ENCODE results near the gene RNU7-1. TPM values are rescaled to one million over a fixed set of nuclear protein-coding genes. Genes with fewer than 3 reads are reported as not detected.

The RNU7-1 gene
- not detected in 2 replicates for total RNA-seq (2013; cell fraction: nucleolus; rRNA removed)
- total RNA-seq (2014; rRNA removed) = not detected in 2 replicates
- not detected in 2 replicates for total RNA-seq (2014; rRNA removed; fragmentation: Illumina TruSeq; extraction: Trizol)
- not detected in 2 replicates for total RNA-seq (2021)
- not detected for polyA plus RNA-seq (2011; ENCODE audit: low read depth)
- polyA plus RNA-seq (2011; rRNA removed) = not detected in 2 replicates
- not detected in 2 replicates for polyA plus RNA-seq (2011; cell fraction: cytosol; rRNA removed)
- polyA plus RNA-seq (2011; cell fraction: nucleus; rRNA removed) = not detected in 2 replicates
- polyA plus RNA-seq (2012) = not detected in 2 replicates
- polyA plus RNA-seq (2014; fragmentation: Illumina TruSeq; extraction: Trizol) = not detected in 2 replicates
- not detected for polyA plus RNA-seq (2014; fragmentation: Nextera tagmentation; extraction: Ambion mirVana)
- not detected in 2 replicates for polyA plus RNA-seq (2014; rRNA removed)
- polyA plus RNA-seq (2016; fragmentation: Nextera tagmentation; extraction: Ambion mirVana) = not detected
- not detected in 2 replicates for polyA minus RNA-seq (2011; rRNA and poly(A)+ RNA removed)
- polyA minus RNA-seq (2011; cell fraction: cytosol; rRNA and poly(A)+ RNA removed) = not detected in 2 replicates
- not detected in 2 replicates for polyA minus RNA-seq (2011; cell fraction: nucleus; rRNA and poly(A)+ RNA removed)
- Bru-seq, nascent RNA = percentile 70 among the genes with signal in this experiment
- percentile 91 among the genes with signal in this experiment for BruChase-seq, experiment 1, labeled RNA remaining after a 6-hour chase
- BruChase-seq, experiment 2, labeled RNA remaining after a 2-hour chase = percentile 78 among the genes with signal in this experiment
- long read RNA-seq, experiment 1 = 0 reads
- long read RNA-seq, experiment 2 = 0 reads

- Histone ChIP-seq H3K36me3 (ENCODE audit: control insufficient read depth in 2 of 2, insufficient read depth in 2 of 2, low read length in 1 of 2) (peaks cover 2 to 8% of the 10 kb centered on the region in 2 experiments; a peak in 2 of 4 replicates), H3K27me3 (replicated peaks in 1 of 2; ENCODE audit: control insufficient read depth in 2 of 2, insufficient read depth in 2 of 2, low read length in 1 of 2) (no peaks in the 10 kb centered on the region), H3K27ac (ENCODE audit: control insufficient read depth, insufficient read depth) (peak within 1 kb of the TSS; percentile 91), H3K9ac (ENCODE audit: control insufficient read depth, insufficient read depth, low read length) (peak within 1 kb of the TSS; percentile 90), H3K9me3 (replicated peaks; ENCODE audit: control insufficient read depth, insufficient read depth, low read length) (no peaks in the 10 kb centered on the region), H3K4me1 (ENCODE audit: control insufficient read depth, insufficient read depth, low read length) (peaks cover 28% of the 10 kb centered on the region), H3K79me2 (ENCODE audit: control insufficient read depth, insufficient read depth, low read length) (peaks cover 25% of the 10 kb centered on the region), H4K20me1 (ENCODE audit: control insufficient read depth, insufficient read depth) (no peaks in the 10 kb centered on the region), H3K4me2 (ENCODE audit: control insufficient read depth, insufficient read depth) (peak within 1 kb of the TSS; percentile 70), H3K4me3 (peak within 1 kb of the TSS; percentile 78), H2AFZ (ENCODE audit: control insufficient read depth, low read depth, low read length) (peak within 1 kb of the TSS; percentile 32)
- ATAC-seq (peak; percentile 77), FAIRE-seq (no peak), DNase-seq (ENCODE audit: low read depth, low spot score) (peak; percentile 93)
- ChIA-PET CTCF (interaction anchor here (0.7 to 11.6 kb wide), 25 partner anchors 9 to 201 kb away, joined by 3 to 645 read pairs (median 6); partner anchors contain the start of genes C1R, C1RL, LPCAT3 and SPSB2), RAD21 (ENCODE audit: unreplicated experiment) (interaction anchor here (0.6 to 7.0 kb wide), 18 partner anchors 9 to 177 kb away, joined by 3 to 426 read pairs (median 8); partner anchors contain the start of genes ATN1, C1RL, CDCA3 and LPCAT3), SMC1A (ENCODE audit: uncharacterized antibody, unreplicated experiment) (interaction anchor here (0.7 to 11.6 kb wide), 18 partner anchors 9 to 891 kb away, joined by 3 to 395 read pairs (median 5); partner anchors contain the start of genes C1RL, ENO2, LPCAT3 and SPSB2), POLR2A (interaction anchor here (0.6 to 17.8 kb wide), 20 partner anchors 9 to 191 kb away, joined by 3 to 524 read pairs (median 4); partner anchors contain the start of genes C1RL, CDCA3, LPCAT3 and LRRC23)
- in situ Hi-C loops (cut with MboI) (no loop called here), intact Hi-C loops (cut with micrococcal nuclease; ENCODE audit: unreplicated experiment) (loop anchor here (1.0 to 2.0 kb wide), 6 partner anchors 16 to 165 kb away; partner anchors contain the start of genes C1R, C1RL, EMG1 and LPCAT3)
- TSS peak; percentile 94 for BruUV-seq (replicated peaks)
- WGBS (ENCODE audit: insufficient coverage, insufficient replicate concordance, low lambda C conversion rate, missing lambda C conversion rate) = under 1% methylated on average over 31 of the region's 31 CpGs
- TF ChIP-seq BMI1 (IDR thresholded peaks at IDR 0.05; ENCODE audit: borderline replicate concordance) (peak; percentile 97), EGR1 (IDR thresholded peaks at IDR 0.05; ENCODE audit: borderline replicate concordance in 1 of 2, low read depth in 2 of 2, low read length in 2 of 2) (peak in 1 of 2 experiments; percentile 76; a peak in 1 of 3 replicates), CUX1 (IDR thresholded peaks at IDR 0.05; ENCODE audit: insufficient replicate concordance, low read depth, low read length) (peak; percentile 34), STAT1 (conservative IDR thresholded peaks at IDR 0.05) (peak; percentile 24; the same call in 1 of the 2 replicates), ZNF384 (IDR thresholded peaks at IDR 0.05; ENCODE audit: borderline replicate concordance, low read depth, low read length) (no peak), ZZZ3 (IDR thresholded peaks at IDR 0.05; ENCODE audit: control insufficient read depth, insufficient read length, low read depth) (no peak), ZBTB33 (IDR thresholded peaks at IDR 0.05) (peak; percentile 89), BACH1 (IDR thresholded peaks at IDR 0.05; ENCODE audit: borderline replicate concordance) (peak; percentile 100)
- TF ChIP-seq, protein P1, sequence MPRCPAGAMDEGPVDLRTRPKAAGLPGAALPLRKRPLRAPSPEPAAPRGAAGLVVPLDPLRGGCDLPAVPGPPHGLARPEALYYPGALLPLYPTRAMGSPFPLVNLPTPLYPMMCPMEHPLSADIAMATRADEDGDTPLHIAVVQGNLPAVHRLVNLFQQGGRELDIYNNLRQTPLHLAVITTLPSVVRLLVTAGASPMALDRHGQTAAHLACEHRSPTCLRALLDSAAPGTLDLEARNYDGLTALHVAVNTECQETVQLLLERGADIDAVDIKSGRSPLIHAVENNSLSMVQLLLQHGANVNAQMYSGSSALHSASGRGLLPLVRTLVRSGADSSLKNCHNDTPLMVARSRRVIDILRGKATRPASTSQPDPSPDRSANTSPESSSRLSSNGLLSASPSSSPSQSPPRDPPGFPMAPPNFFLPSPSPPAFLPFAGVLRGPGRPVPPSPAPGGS (IDR thresholded peaks at IDR 0.05; ENCODE audit: borderline replicate concordance, insufficient read depth, low read depth, low read length, poor library complexity, severe bottlenecking) = peak; percentile 91
Measured at GRCh38 chr12:6943722-6944380, at the start of gene RNU7-1, which contains the start of gene C12orf57. RNU7-1 (plus strand) TSS chr12:6943816. C12orf57 (plus strand) TSS chr12:6944022; CDS start chr12:6944122, 100 bp downstream.

All from GM12878 (cell line).